Placental epithelial cell (primary cell): Measurements from ENCODE around the gene ABHD12. TPM values are rescaled to one million over a fixed set of nuclear protein-coding genes. Genes with fewer than 3 reads are reported as not detected.

ENCODE experiments used
- small RNA-seq: library from RNA; depleted of rRNA; stranded (forward); fragments of <200 nt; gene quantifications from one replicate; pipeline ENCODE3, GENCODE V24; 2012
- total RNA-seq: library from RNA; depleted of rRNA; stranded (reverse); fragments of >200 nt; gene quantifications from 2 replicates; pipeline ENCODE4 v1.2.3, GENCODE V29; 2012

Gene ABHD12
- total RNA-seq = 43.1 and 49.5 TPM in 2 replicates

GRCh38 chr20:25390538-25391528 is at the start of gene ABHD12:
Gene ABHD12 (minus strand): TSS chr20:25390835. CDS start chr20:25390703, 132 bp downstream.

GRCh38 chr20:25407311-25408169 is 16.9 kb upstream of the ABHD12 start, which contains the start of gene GINS1:
Gene GINS1 (plus strand): TSS chr20:25407673. CDS start chr20:25407821, 148 bp downstream.

Small RNA genes lying within 50 kb of the gene (small RNA-seq; reads per million reads assigned to genes)
- not detected for gene AL121772.2

Other genes starting within 250 kb of the ABHD12 start
- 16.9 and 23.6 TPM in 2 replicates for gene ENTPD6, start 195.1 kb downstream of the ABHD12 start, total RNA-seq
- 72.2 and 89.8 TPM in 2 replicates for gene PYGB, start 142.8 kb downstream of the ABHD12 start, total RNA-seq
- gene GINS1, start 16.8 kb upstream of the ABHD12 start, total RNA-seq = 5.1 and 7.7 TPM in 2 replicates
- gene NINL, start 194.7 kb upstream of the ABHD12 start, total RNA-seq = 14.3 and 23.6 TPM in 2 replicates
- gene NANP, start 233.2 kb upstream of the ABHD12 start, total RNA-seq = 5.9 and 7.9 TPM in 2 replicates